HepG2 (cell line): ENCODE data around the gene LMAN2. TPM values are rescaled to one million over a fixed set of nuclear protein-coding genes. Genes with fewer than 3 reads are reported as not detected.

Source experiments
- AGO1 ChIP-seq: fragments of 200-400 bp; formaldehyde crosslinking; IDR thresholded peaks from 2 replicates; pipeline ENCODE4 v1.6.1; 2017; ENCODE audit warnings: mild to moderate bottlenecking, low read depth, low read length, moderate library complexity; ENCODE audit not compliant: poor library complexity, severe bottlenecking
- AGO2 ChIP-seq: fragments of 200-400 bp; formaldehyde crosslinking; optimal IDR thresholded peaks from 2 replicates; pipeline ENCODE3; 2017; ENCODE audit warnings: mild to moderate bottlenecking, low read depth, low read length, moderate library complexity
- CHD2 ChIP-seq: IDR thresholded peaks from 2 replicates; pipeline ENCODE4 v1.6.1; 2011; ENCODE audit warnings: low read depth, low read length, improper control_type of control experiment
- ELF3 ChIP-seq: IDR thresholded peaks from 2 replicates; pipeline ENCODE4 v1.6.1; 2016; ENCODE audit warnings: missing genetic modification reagents, missing compliant biosample characterization
- ETV5 ChIP-seq: IDR thresholded peaks from 2 replicates; pipeline ENCODE4 v1.6.1; 2018; ENCODE audit warnings: missing biosample characterization, missing genetic modification reagents, inconsistent platforms, borderline replicate concordance
- FOXO1 ChIP-seq: sonication (generic); formaldehyde crosslinking; IDR thresholded peaks from 2 replicates; pipeline ENCODE4 v1.4.0; 2020; ENCODE audit warnings: missing genetic modification reagents
- IRX3 ChIP-seq: sonication (generic); formaldehyde crosslinking; IDR thresholded peaks from 2 replicates; pipeline ENCODE4 v1.8.1; 2023; ENCODE audit warnings: mild to moderate bottlenecking, low read depth, missing genetic modification reagents, borderline replicate concordance
- MXD4 ChIP-seq: IDR thresholded peaks from 2 replicates; pipeline ENCODE4 v1.6.1; 2016; ENCODE audit warnings: mild to moderate bottlenecking, missing biosample characterization, missing genetic modification reagents
- PCBP2 ChIP-seq: fragments of 200-400 bp; formaldehyde crosslinking; optimal IDR thresholded peaks from 2 replicates; pipeline ENCODE3; 2018; ENCODE audit warnings: low read length, low read depth; ENCODE audit not compliant: poor library complexity, severe bottlenecking
- PHF21A ChIP-seq: sonication (generic); formaldehyde crosslinking; IDR thresholded peaks from 2 replicates; pipeline ENCODE4 v1.5.0; 2020; ENCODE audit warnings: mild to moderate bottlenecking, missing genetic modification reagents
- SPEN ChIP-seq: sonication (generic); formaldehyde crosslinking; IDR thresholded peaks from 2 replicates; pipeline ENCODE4 v1.5.1; 2020; ENCODE audit warnings: low read depth, mild to moderate bottlenecking, missing genetic modification reagents
- THAP11 ChIP-seq: IDR thresholded peaks from 2 replicates; pipeline ENCODE4 v1.6.1; 2016; ENCODE audit warnings: missing biosample characterization, missing genetic modification reagents
- ZBTB33 ChIP-seq: sonication (generic); formaldehyde crosslinking; IDR thresholded peaks from 2 replicates; pipeline ENCODE4 v1.4.0; 2020; ENCODE audit warnings: missing genetic modification reagents
- ZFP1 ChIP-seq: IDR thresholded peaks from 2 replicates; pipeline ENCODE4 v1.6.1; 2016
- ZFY ChIP-seq: sonication (generic); formaldehyde crosslinking; IDR thresholded peaks from 2 replicates; pipeline ENCODE4 v1.4.0; 2020; ENCODE audit warnings: missing genetic modification reagents
- ZMYM3 ChIP-seq: sonication (generic); formaldehyde crosslinking; IDR thresholded peaks from 2 replicates; pipeline ENCODE4 v1.5.1; 2020; ENCODE audit warnings: mild to moderate bottlenecking, missing genetic modification reagents
- ZNF160 ChIP-seq: sonication (generic); formaldehyde crosslinking; IDR thresholded peaks from 2 replicates; pipeline ENCODE4 v1.8.0; 2022; ENCODE audit warnings: mild to moderate bottlenecking, inconsistent platforms, missing genetic modification reagents
- ZNF264 ChIP-seq: sonication (generic); formaldehyde crosslinking; IDR thresholded peaks from 2 replicates; pipeline ENCODE4 v1.4.0; 2020; ENCODE audit warnings: missing genetic modification reagents
- ZNF33A ChIP-seq: sonication (generic); formaldehyde crosslinking; IDR thresholded peaks from 2 replicates; pipeline ENCODE4 v1.5.1; 2020; ENCODE audit warnings: missing genetic modification reagents, mild to moderate bottlenecking, moderate library complexity, borderline replicate concordance
- ZNF703 ChIP-seq: sonication (generic); formaldehyde crosslinking; IDR thresholded peaks from 2 replicates; pipeline ENCODE4 v1.5.1; 2020; ENCODE audit warnings: missing genetic modification reagents, mild to moderate bottlenecking, moderate library complexity, borderline replicate concordance
- polyA plus RNA-seq, 8 experiments: library from polyadenylated mRNA; depleted of rRNA in 3 of 8; stranded (reverse) in 7 of 8; unstranded in 1 of 8; fragments of >200 nt; fragmentation: Illumina TruSeq in 4 of 8; extraction: Trizol in 4 of 8; gene quantifications; 2 replicates each; pipeline versions ENCODE4 v1.2.1 to v1.2.3, GENCODE V29; 2011 to 2016; ENCODE audit warnings: low read depth in 4 of 8, missing spikeins in 1 of 8, mixed read lengths in 1 of 8; ENCODE audit not compliant: insufficient read depth in 1 of 8
- total RNA-seq, 5 experiments: library from RNA; depleted of rRNA; stranded (reverse); fragments of >200 nt; fragmentation: Illumina TruSeq; extraction: Trizol; gene quantifications; 2 replicates each; pipeline ENCODE4 v1.2.3, GENCODE V29; 2016; ENCODE audit warnings: low read depth in 1 of 5
- TF ChIP-seq, protein P1 (sequence below): sonication (generic); formaldehyde crosslinking; IDR thresholded peaks from 2 replicates; pipeline ENCODE4 v1.8.1; 2023; ENCODE audit warnings: mild to moderate bottlenecking, inconsistent platforms, moderate library complexity, missing genetic modification reagents, borderline replicate concordance
- TF ChIP-seq, protein P2 (sequence below): sonication (generic); formaldehyde crosslinking; IDR thresholded peaks from 2 replicates; pipeline ENCODE4 v1.5.1; 2020; ENCODE audit warnings: missing genetic modification reagents, mild to moderate bottlenecking, borderline replicate concordance
- TF ChIP-seq, protein P3 (sequence below): sonication (generic); formaldehyde crosslinking; IDR thresholded peaks from 2 replicates; pipeline ENCODE4 v1.4.0; 2020; ENCODE audit warnings: mild to moderate bottlenecking, missing genetic modification reagents
- TF ChIP-seq, protein P4 (sequence below): sonication (generic); formaldehyde crosslinking; IDR thresholded peaks from 2 replicates; pipeline ENCODE4 v1.5.0; 2020; ENCODE audit warnings: missing genetic modification reagents

LMAN2 gene
- total and polyA plus RNA-seq, 2 of the 13 experiments (the other 11 are each of a cell fraction or from before 2014, with no cell fraction given), result 191 to 197 TPM

DNA sequence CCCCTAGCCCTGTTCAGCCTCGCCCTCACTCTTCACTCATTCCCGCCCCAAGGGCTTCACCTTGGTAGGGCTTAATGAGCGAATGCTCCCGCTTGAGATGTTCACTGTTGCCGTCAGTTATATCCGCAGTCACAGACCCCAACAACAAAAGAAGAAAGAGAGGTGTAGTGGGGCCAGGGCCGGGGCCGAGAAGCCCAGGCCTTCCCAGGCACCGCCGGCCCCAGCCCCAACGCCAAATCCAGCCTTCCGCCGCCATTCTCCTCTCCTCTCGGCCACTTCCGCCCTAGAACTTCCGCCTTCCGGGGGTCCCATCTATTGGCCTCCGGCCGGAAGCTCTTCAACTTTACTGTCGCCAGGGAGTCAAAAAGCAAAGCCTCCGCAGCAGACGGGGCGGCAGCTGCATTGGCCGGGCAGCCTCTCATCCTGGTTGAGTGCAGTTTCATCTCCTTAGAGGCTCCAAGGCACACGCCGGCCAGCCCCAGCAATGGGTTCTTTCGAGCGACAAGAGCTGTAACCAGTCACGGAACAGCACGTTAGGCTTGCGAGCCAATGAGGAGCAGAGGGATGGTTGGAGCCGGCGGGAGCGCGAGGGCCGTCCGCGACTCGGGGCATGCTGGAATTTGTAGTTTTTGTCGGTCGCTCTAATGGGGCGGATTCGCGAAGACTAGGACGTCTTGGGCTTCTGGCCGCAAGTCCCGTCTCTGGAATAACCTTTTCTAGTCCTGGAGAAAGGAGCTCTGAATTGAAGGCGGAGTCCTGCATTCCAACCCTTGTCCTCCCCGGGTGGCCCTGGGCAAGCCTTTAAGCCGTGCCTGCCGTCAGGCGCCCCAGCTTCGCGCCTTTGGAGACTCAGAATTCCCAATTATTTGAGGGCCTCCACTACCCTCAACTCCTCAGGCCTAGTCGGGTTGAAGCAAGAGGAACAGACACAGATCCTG is at the start of gene LMAN2 (continued):
- TF ChIP-seq ZNF33A (CRISPR knock-in tag) (peak; percentile 44; the same call in 1 of the 2 replicates), ZNF264 (peak; percentile 45; the same call in 1 of the 2 replicates), CHD2 (peak; percentile 75; the same call in 1 of the 2 replicates), AGO2 (peak; percentile 52), ZNF703 (CRISPR knock-in tag) (peak; percentile 55), ZBTB33 (CRISPR knock-in tag) (peak; percentile 68; the same call in 1 of the 2 replicates), THAP11 (CRISPR knock-in tag) (peak; percentile 98), AGO1 (peak; percentile 70), ZFP1 (0 out of 2 replicates have a peak, but pooled peaks have one; percentile 55), ELF3 (CRISPR knock-in tag) (peak; percentile 60; the same call in 1 of the 2 replicates), MXD4 (CRISPR knock-in tag) (0 out of 2 replicates have a peak, but pooled peaks have one; percentile 34), FOXO1 (CRISPR knock-in tag) (no peak), ETV5 (CRISPR knock-in tag) (peak; percentile 62; the same call in 1 of the 2 replicates), SPEN (peak; percentile 53; the same call in 1 of the 2 replicates), ZFY (peak; percentile 84), PCBP2 (no peak), IRX3 (CRISPR knock-in tag) (peak; percentile 33; the same call in 1 of the 2 replicates), PHF21A (CRISPR knock-in tag) (no peak; the same call in 1 of the 2 replicates), ZMYM3 (CRISPR knock-in tag) (peak; percentile 45; the same call in 1 of the 2 replicates), ZNF160 (CRISPR knock-in tag) (no peak)
- TF ChIP-seq, protein P1, sequence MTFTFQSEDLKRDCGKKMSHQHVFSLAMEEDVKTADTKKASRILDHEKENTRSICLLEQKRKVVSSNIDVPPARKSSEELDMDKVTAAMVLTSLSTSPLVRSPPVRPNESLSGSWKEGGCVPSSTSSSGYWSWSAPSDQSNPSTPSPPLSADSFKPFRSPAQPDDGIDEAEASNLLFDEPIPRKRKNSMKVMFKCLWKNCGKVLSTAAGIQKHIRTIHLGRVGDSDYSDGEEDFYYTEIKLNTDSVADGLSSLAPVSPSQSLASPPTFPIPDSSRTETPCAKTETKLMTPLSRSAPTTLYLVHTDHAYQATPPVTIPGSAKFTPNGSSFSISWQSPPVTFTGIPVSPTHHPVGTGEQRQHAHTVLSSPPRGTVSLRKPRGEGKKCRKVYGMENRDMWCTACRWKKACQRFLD, result peak; percentile 54; the same call in 1 of the 2 replicates
- TF ChIP-seq, protein P2, sequence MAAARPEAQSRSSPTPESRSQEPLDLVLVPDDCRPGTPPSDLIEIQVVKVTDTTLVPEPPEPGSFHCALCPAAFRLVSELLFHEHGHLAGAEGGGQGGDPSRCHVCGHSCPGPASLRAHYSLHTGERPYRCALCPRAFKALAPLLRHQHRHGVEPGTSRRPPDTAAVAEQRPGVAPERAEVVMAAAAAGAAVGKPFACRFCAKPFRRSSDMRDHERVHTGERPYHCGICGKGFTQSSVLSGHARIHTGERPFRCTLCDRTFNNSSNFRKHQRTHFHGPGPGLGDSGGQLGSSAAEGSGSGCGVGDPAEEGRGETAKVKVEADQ (CRISPR knock-in tag), result peak; percentile 73; the same call in 1 of the 2 replicates
- TF ChIP-seq, protein P3, sequence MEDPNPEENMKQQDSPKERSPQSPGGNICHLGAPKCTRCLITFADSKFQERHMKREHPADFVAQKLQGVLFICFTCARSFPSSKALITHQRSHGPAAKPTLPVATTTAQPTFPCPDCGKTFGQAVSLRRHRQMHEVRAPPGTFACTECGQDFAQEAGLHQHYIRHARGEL, result no peak
- TF ChIP-seq, protein P4, sequence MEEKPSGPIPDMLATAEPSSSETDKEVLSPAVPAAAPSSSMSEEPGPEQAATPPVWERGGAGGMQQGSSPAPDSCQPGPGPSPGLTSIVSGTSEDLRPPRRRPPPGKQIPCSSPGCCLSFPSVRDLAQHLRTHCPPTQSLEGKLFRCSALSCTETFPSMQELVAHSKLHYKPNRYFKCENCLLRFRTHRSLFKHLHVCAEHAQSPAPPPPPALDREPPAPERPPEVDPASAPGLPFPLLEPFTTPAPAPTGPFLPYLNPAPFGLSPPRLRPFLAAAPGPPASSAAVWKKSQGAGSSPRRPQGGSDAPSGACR (CRISPR knock-in tag), result peak; percentile 74; the same call in 1 of the 2 replicates
